ENCODE results near the gene ZNF383. TPM values are rescaled to one million over a fixed set of nuclear protein-coding genes. Genes with fewer than 3 reads are reported as not detected.
"Not testable (repeated sequence)": the region's sequence is repeated elsewhere in the genome, so short reads cannot be mapped to it uniquely, and the experiment has no call there.

Gene ZNF383
- total and polyA plus RNA-seq, 9 of the 15 experiments (the other 6 are each of a cell fraction or from before 2014, with no cell fraction given): 2.0 to 8.2 (median 5.3) TPM

- H3K79me2 ChIP-seq (ENCODE audit: control insufficient read depth, insufficient read depth, low read length); H3K36me3 ChIP-seq (ENCODE audit: control insufficient read depth, insufficient read depth, low read length); ATAC-seq; FAIRE-seq; H3K27ac ChIP-seq (ENCODE audit: extremely low read depth, low read depth, low read length); POLR2A ChIA-PET; H3K4me1 ChIP-seq (replicated peaks in 1 of 2; ENCODE audit: control insufficient read depth in 2 of 2, insufficient read depth in 2 of 2, low read length in 2 of 2); in situ Hi-C loops (cut with MboI); CTCF ChIA-PET (ENCODE audit: low intra/inter-chr PET ratio); DNase-seq (ENCODE audit: extremely low read depth in 1 of 4, low spot score in 3 of 4); H3K9ac ChIP-seq (ENCODE audit: insufficient read depth in 1 of 2, low read depth in 2 of 2, low read length in 2 of 2); BruUV-seq (replicated peaks); H3K4me3 ChIP-seq; H3K9me1 ChIP-seq (ENCODE audit: control insufficient read depth, insufficient read depth, low read length); H3K27me3 ChIP-seq (ENCODE audit: control insufficient read depth in 2 of 2, insufficient read depth in 2 of 2, low read length in 2 of 2); H2AFZ ChIP-seq (ENCODE audit: low read depth, low read length); H4K20me1 ChIP-seq (replicated peaks; ENCODE audit: control insufficient read depth, insufficient read depth, low read length); intact Hi-C loops (cut with micrococcal nuclease); H3K4me2 ChIP-seq (ENCODE audit: insufficient read depth, low read length); H3K9me3 ChIP-seq (replicated peaks; ENCODE audit: control insufficient read depth, insufficient read depth, low read depth, low read length): not testable (repeated sequence)
- 6% methylated on average over 8 of the region's 12 CpGs for WGBS (ENCODE audit: insufficient coverage, low coverage, missing lambda C conversion rate)
These were observed 49.0 kb downstream of the ZNF383 start for GRCh38 chr19:37267005-37267404.

- CTCF ChIA-PET (ENCODE audit: low intra/inter-chr PET ratio); H3K36me3 ChIP-seq (ENCODE audit: control insufficient read depth, insufficient read depth, low read length); DNase-seq (ENCODE audit: extremely low read depth in 1 of 4, low spot score in 3 of 4); H3K9me1 ChIP-seq (ENCODE audit: control insufficient read depth, insufficient read depth, low read length); H3K9me3 ChIP-seq (replicated peaks; ENCODE audit: control insufficient read depth, insufficient read depth, low read depth, low read length); H2AFZ ChIP-seq (ENCODE audit: low read depth, low read length); FAIRE-seq; H3K79me2 ChIP-seq (ENCODE audit: control insufficient read depth, insufficient read depth, low read length); H4K20me1 ChIP-seq (replicated peaks; ENCODE audit: control insufficient read depth, insufficient read depth, low read length); H3K9ac ChIP-seq (ENCODE audit: insufficient read depth in 1 of 2, low read depth in 2 of 2, low read length in 2 of 2); H3K27me3 ChIP-seq (ENCODE audit: control insufficient read depth in 2 of 2, insufficient read depth in 2 of 2, low read length in 2 of 2); H3K4me3 ChIP-seq; in situ Hi-C loops (cut with MboI); H3K4me1 ChIP-seq (replicated peaks in 1 of 2; ENCODE audit: control insufficient read depth in 2 of 2, insufficient read depth in 2 of 2, low read length in 2 of 2); H3K27ac ChIP-seq (ENCODE audit: extremely low read depth, low read depth, low read length); ATAC-seq; H3K4me2 ChIP-seq (ENCODE audit: insufficient read depth, low read length); intact Hi-C loops (cut with micrococcal nuclease); POLR2A ChIA-PET; BruUV-seq (replicated peaks): not testable (repeated sequence)
- WGBS (ENCODE audit: insufficient coverage, low coverage, missing lambda C conversion rate): 0% methylated on average over 4 of the region's 4 CpGs
These were observed 49.7 kb downstream of the ZNF383 start for GRCh38 chr19:37267755-37268154.

DNA sequence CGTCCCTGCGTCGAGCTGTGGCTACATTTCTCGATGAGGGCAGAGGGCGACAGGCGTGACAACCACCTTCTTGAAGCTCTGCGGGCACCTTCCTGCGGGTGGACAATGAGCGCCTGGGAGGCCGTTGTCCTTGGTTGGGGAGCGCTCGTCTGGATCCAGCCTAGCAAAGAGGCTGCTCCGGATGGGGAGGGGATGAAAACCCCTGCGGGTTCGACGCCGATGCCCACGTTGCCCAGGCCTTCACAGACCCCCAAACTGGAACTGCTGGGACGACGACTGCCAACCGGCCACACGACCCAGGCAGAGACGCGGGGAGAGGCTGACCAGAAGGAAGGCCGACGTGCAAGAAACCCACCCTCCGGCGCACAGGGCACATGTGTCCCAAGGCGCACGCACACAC is 62.6 kb downstream of the ZNF383 start:
- intact Hi-C loops (cut with micrococcal nuclease); H3K9ac ChIP-seq (ENCODE audit: insufficient read depth in 1 of 2, low read depth in 2 of 2, low read length in 2 of 2); H4K20me1 ChIP-seq (replicated peaks; ENCODE audit: control insufficient read depth, insufficient read depth, low read length); H3K4me1 ChIP-seq (replicated peaks in 1 of 2; ENCODE audit: control insufficient read depth in 2 of 2, insufficient read depth in 2 of 2, low read length in 2 of 2); H3K79me2 ChIP-seq (ENCODE audit: control insufficient read depth, insufficient read depth, low read length); H3K9me1 ChIP-seq (ENCODE audit: control insufficient read depth, insufficient read depth, low read length); CTCF ChIA-PET (ENCODE audit: low intra/inter-chr PET ratio); H3K4me2 ChIP-seq (ENCODE audit: insufficient read depth, low read length); DNase-seq (ENCODE audit: extremely low read depth in 1 of 4, low spot score in 3 of 4); BruUV-seq (replicated peaks); H3K27me3 ChIP-seq (ENCODE audit: control insufficient read depth in 2 of 2, insufficient read depth in 2 of 2, low read length in 2 of 2); H3K4me3 ChIP-seq; ATAC-seq; in situ Hi-C loops (cut with MboI); H2AFZ ChIP-seq (ENCODE audit: low read depth, low read length); H3K27ac ChIP-seq (ENCODE audit: extremely low read depth, low read depth, low read length); POLR2A ChIA-PET; H3K36me3 ChIP-seq (ENCODE audit: control insufficient read depth, insufficient read depth, low read length); H3K9me3 ChIP-seq (replicated peaks; ENCODE audit: control insufficient read depth, insufficient read depth, low read depth, low read length); FAIRE-seq: not testable (repeated sequence)
- WGBS (ENCODE audit: insufficient coverage, low coverage, missing lambda C conversion rate): 24% methylated on average over 18 of the region's 30 CpGs

DNA sequence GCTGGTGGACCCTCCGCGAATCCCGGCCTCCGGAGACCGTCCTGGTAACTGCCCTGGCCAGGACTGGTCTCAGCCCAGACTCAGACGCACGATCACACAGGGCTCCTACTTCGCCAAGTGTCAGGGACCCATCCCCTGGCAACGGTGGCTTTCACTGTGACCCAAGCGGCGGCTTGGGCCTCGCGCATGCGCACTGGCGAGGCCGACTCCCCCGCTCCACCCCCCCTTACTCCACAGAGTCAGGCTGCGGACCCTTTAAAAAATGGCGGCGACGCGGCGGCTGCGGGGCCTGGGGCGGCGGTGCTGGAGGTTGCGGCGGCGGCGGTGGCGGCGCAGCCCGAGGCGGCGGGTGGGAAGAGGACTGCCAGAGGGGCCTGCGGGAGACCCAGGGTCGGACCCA is 66.0 kb downstream of the ZNF383 start:
- intact Hi-C loops (cut with micrococcal nuclease); H3K27ac ChIP-seq (ENCODE audit: extremely low read depth, low read depth, low read length); H3K27me3 ChIP-seq (ENCODE audit: control insufficient read depth in 2 of 2, insufficient read depth in 2 of 2, low read length in 2 of 2); H3K79me2 ChIP-seq (ENCODE audit: control insufficient read depth, insufficient read depth, low read length); CTCF ChIA-PET (ENCODE audit: low intra/inter-chr PET ratio); BruUV-seq (replicated peaks); in situ Hi-C loops (cut with MboI); POLR2A ChIA-PET; H3K9ac ChIP-seq (ENCODE audit: insufficient read depth in 1 of 2, low read depth in 2 of 2, low read length in 2 of 2); H3K9me3 ChIP-seq (replicated peaks; ENCODE audit: control insufficient read depth, insufficient read depth, low read depth, low read length); H2AFZ ChIP-seq (ENCODE audit: low read depth, low read length); H3K4me2 ChIP-seq (ENCODE audit: insufficient read depth, low read length); H3K36me3 ChIP-seq (ENCODE audit: control insufficient read depth, insufficient read depth, low read length); H3K4me1 ChIP-seq (replicated peaks in 1 of 2; ENCODE audit: control insufficient read depth in 2 of 2, insufficient read depth in 2 of 2, low read length in 2 of 2); FAIRE-seq; ATAC-seq; DNase-seq (ENCODE audit: extremely low read depth in 1 of 4, low spot score in 3 of 4); H4K20me1 ChIP-seq (replicated peaks; ENCODE audit: control insufficient read depth, insufficient read depth, low read length); H3K9me1 ChIP-seq (ENCODE audit: control insufficient read depth, insufficient read depth, low read length); H3K4me3 ChIP-seq: not testable (repeated sequence)
- 0% methylated on average over 1 of the region's 37 CpGs for WGBS (ENCODE audit: insufficient coverage, low coverage, missing lambda C conversion rate)
